ENCODE results near the gene IL23R. TPM values are rescaled to one million over a fixed set of nuclear protein-coding genes. Genes with fewer than 3 reads are reported as not detected.

The IL23R gene
- total and polyA plus RNA-seq, 12 donors, result 0.03 to 9.5 (median 1.9) TPM

GRCh38 chr1:67173988-67174387 lies 7.7 kb downstream of the IL23R start:
- DNase-seq, result no peak
- no peaks in the 10 kb centered on the region for H3K4me1 ChIP-seq (replicated peaks in 1 of 2)
- H3K4me3 ChIP-seq, result no peak overlapping the region
- intact Hi-C loops (cut with DNase I), result no loop called here
- no peaks in the 10 kb centered on the region for H3K27me3 ChIP-seq
- no peaks in the 10 kb centered on the region for H3K36me3 ChIP-seq (replicated peaks in 1 of 2)
- TF ChIP-seq, protein P1, sequence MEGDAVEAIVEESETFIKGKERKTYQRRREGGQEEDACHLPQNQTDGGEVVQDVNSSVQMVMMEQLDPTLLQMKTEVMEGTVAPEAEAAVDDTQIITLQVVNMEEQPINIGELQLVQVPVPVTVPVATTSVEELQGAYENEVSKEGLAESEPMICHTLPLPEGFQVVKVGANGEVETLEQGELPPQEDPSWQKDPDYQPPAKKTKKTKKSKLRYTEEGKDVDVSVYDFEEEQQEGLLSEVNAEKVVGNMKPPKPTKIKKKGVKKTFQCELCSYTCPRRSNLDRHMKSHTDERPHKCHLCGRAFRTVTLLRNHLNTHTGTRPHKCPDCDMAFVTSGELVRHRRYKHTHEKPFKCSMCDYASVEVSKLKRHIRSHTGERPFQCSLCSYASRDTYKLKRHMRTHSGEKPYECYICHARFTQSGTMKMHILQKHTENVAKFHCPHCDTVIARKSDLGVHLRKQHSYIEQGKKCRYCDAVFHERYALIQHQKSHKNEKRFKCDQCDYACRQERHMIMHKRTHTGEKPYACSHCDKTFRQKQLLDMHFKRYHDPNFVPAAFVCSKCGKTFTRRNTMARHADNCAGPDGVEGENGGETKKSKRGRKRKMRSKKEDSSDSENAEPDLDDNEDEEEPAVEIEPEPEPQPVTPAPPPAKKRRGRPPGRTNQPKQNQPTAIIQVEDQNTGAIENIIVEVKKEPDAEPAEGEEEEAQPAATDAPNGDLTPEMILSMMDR (IDR thresholded peaks at IDR 0.05), result no peak
- TF ChIP-seq POLR2A (IDR thresholded peaks at IDR 0.05), result no peak
- H3K27ac ChIP-seq, result no peak overlapping the region
- H3K9me3 ChIP-seq (replicated peaks in 1 of 3), result no peaks in the 10 kb centered on the region

GRCh38 chr1:67174716-67175284 lies 8.5 kb downstream of the IL23R start:
- H3K9me3 ChIP-seq (replicated peaks in 1 of 3), result no peaks in the 10 kb centered on the region
- 83 to 91% (median 88%) methylated on average over 2 of the region's 2 CpGs for WGBS, 4 donors
- no peaks in the 10 kb centered on the region for H3K27me3 ChIP-seq
- TF ChIP-seq, protein P1 (IDR thresholded peaks at IDR 0.05), result no peak
- no peak for TF ChIP-seq POLR2A (IDR thresholded peaks at IDR 0.05)
- intact Hi-C loops (cut with DNase I), result no loop called here
- no peak overlapping the region for H3K27ac ChIP-seq
- no peaks in the 10 kb centered on the region for H3K4me1 ChIP-seq (replicated peaks in 1 of 2)
- no peak overlapping the region for H3K4me3 ChIP-seq
- no peaks in the 10 kb centered on the region for H3K36me3 ChIP-seq (replicated peaks in 1 of 2)
- no peak for DNase-seq

DNA sequence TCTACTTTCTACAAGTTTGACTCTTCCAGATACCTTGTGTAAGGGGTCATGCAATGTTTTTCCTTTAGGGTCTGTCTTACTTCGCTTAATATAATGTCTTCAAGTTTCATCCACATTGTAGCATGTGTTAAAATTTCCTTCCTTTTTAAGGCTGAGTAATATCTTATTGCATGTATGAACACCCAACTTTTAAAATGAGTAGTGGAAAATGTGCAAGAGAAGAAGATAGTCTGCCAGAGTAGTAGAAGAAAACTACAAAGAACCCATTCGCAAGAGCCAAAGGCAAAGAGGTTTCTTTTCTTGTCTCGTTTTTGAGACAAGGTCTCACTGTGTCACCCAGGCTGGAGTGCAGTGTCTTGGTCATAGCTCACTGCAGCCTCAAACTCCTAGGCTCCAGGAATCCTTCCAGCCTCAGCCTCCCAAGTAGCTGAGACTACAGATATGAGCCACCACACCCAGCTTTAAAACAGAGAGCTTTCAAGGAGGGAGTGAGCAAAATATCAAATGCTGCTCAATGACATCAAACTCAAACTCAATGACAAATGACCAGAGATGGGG lies 9.4 kb downstream of the IL23R start:
- H3K27ac ChIP-seq, result no peak overlapping the region
- DNase-seq, result no peak
- H3K4me3 ChIP-seq, result no peak overlapping the region
- TF ChIP-seq POLR2A (IDR thresholded peaks at IDR 0.05), result no peak
- TF ChIP-seq, protein P1 (IDR thresholded peaks at IDR 0.05), result no peak
- intact Hi-C loops (cut with DNase I), result no loop called here
- 72 to 84% (median 78%) methylated on average over 3 of the region's 3 CpGs for WGBS, 4 donors
- no peaks in the 10 kb centered on the region for H3K4me1 ChIP-seq (replicated peaks in 1 of 2)
- H3K27me3 ChIP-seq, result no peaks in the 10 kb centered on the region
- H3K9me3 ChIP-seq (replicated peaks in 1 of 3), result no peaks in the 10 kb centered on the region
- no peaks in the 10 kb centered on the region for H3K36me3 ChIP-seq (replicated peaks in 1 of 2)

DNA sequence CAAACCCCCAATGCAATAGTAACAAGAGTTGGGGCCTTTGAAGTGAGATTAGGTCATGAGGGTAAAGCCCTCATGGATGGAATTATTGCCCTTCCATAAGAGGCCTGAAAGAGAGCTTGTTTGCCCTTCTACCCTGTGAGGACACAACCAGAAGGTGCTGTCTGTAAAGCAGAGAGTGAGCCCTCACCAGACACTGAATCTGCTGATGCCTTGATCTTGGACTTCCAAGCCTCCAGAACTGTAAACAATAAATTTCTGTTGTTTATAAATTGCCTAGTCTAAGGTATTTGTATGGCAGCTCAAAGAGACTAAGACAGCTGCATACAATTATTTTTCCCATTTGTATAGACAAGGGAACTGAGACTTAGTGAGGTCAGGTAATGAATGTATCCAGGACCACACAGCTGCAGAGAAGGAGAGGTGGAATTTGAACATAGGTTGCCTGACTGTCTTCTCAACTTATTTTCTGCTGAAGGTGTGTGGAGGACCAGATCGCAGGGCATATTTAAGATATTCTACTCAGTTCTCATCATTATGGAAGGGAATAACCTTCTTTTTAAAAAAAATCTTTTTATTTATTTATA lies 18.7 kb downstream of the IL23R start:
- H3K4me1 ChIP-seq (replicated peaks in 1 of 2), result no peaks in the 10 kb centered on the region
- H3K4me3 ChIP-seq, result no peak overlapping the region
- 94 to 100% (median 95%) methylated on average over 1 of the region's 1 CpG for WGBS, 4 donors
- no peaks in the 10 kb centered on the region for H3K9me3 ChIP-seq (replicated peaks in 1 of 3)
- DNase-seq, result no peak
- intact Hi-C loops (cut with DNase I), result no loop called here
- no peaks in the 10 kb centered on the region for H3K27me3 ChIP-seq
- TF ChIP-seq POLR2A (IDR thresholded peaks at IDR 0.05), result no peak
- TF ChIP-seq, protein P1 (IDR thresholded peaks at IDR 0.05), result no peak
- H3K27ac ChIP-seq, result no peak overlapping the region
- H3K36me3 ChIP-seq (replicated peaks in 1 of 2), result no peaks in the 10 kb centered on the region

All from adrenal gland (tissue), 12 donors.